HepG2 (cell line): ENCODE measurements around the gene FRK. TPM values are rescaled to one million over a fixed set of nuclear protein-coding genes. Genes with fewer than 3 reads are reported as not detected.

Source experiments
- EP300 ChIP-seq, 3 experiments: sonication (generic) in 1 of 3; formaldehyde crosslinking in 1 of 3; IDR thresholded peaks; 2 replicates each; pipeline versions ENCODE4 v1.5.1 to v1.6.1; 2011 to 2020; ENCODE audit warnings: low read depth in 2 of 3, low read length in 2 of 3, borderline replicate concordance in 1 of 3, improper control_type of control experiment in 1 of 3, mild to moderate bottlenecking in 1 of 3, missing genetic modification reagents in 1 of 3, moderate library complexity in 1 of 3
- FOSL2 ChIP-seq: sonication (generic); formaldehyde crosslinking; IDR thresholded peaks from 2 replicates; pipeline ENCODE4 v1.4.0; 2020; ENCODE audit warnings: missing genetic modification reagents
- LCORL ChIP-seq, 2 experiments: fragments of 450-650 bp in 1 of 2; sonication (generic) in 1 of 2; formaldehyde crosslinking in 1 of 2; IDR thresholded peaks; 2 replicates each; pipeline versions ENCODE4 v1.5.0 to v1.6.1; 2017 to 2020; ENCODE audit warnings: antibody characterized with exemption in 1 of 2, missing genetic modification reagents in 1 of 2
- MIER2 ChIP-seq: IDR thresholded peaks from 2 replicates; pipeline ENCODE4 v1.6.1; 2016; ENCODE audit warnings: missing biosample characterization, missing genetic modification reagents
- NCOA5 ChIP-seq: sonication (generic); formaldehyde crosslinking; IDR thresholded peaks from 2 replicates; pipeline ENCODE4 v1.4.0; 2020; ENCODE audit warnings: missing genetic modification reagents
- NKX3-1 ChIP-seq: sonication (generic); formaldehyde crosslinking; IDR thresholded peaks from 2 replicates; pipeline ENCODE4 v1.5.0; 2020; ENCODE audit warnings: missing genetic modification reagents
- SMAD9 ChIP-seq: sonication (generic); formaldehyde crosslinking; IDR thresholded peaks from 2 replicates; pipeline ENCODE4 v1.5.1; 2020; ENCODE audit warnings: mild to moderate bottlenecking, missing genetic modification reagents
- SRY ChIP-seq: sonication (generic); formaldehyde crosslinking; IDR thresholded peaks from 2 replicates; pipeline ENCODE4 v1.8.0; 2022; ENCODE audit warnings: mild to moderate bottlenecking, missing genetic modification reagents
- TOE1 ChIP-seq: sonication (generic); formaldehyde crosslinking; IDR thresholded peaks from 2 replicates; pipeline ENCODE4 v1.4.0; 2020; ENCODE audit warnings: mild to moderate bottlenecking, missing genetic modification reagents
- YEATS2 ChIP-seq: sonication (generic); formaldehyde crosslinking; IDR thresholded peaks from 2 replicates; pipeline ENCODE4 v1.4.0; 2020; ENCODE audit warnings: missing genetic modification reagents, borderline replicate concordance
- ZNF207 ChIP-seq: fragments of 450-650 bp; IDR thresholded peaks from 2 replicates; pipeline ENCODE4 v1.6.1; 2016; ENCODE audit warnings: antibody characterized with exemption, borderline replicate concordance
- ZNF337 ChIP-seq: sonication (generic); formaldehyde crosslinking; IDR thresholded peaks from 2 replicates; pipeline ENCODE4 v1.5.1; 2020; ENCODE audit warnings: missing genetic modification reagents, low read depth, mild to moderate bottlenecking, borderline replicate concordance
- ZNF343 ChIP-seq: sonication (generic); formaldehyde crosslinking; IDR thresholded peaks from 2 replicates; pipeline ENCODE4 v1.4.0; 2020; ENCODE audit warnings: mild to moderate bottlenecking, missing genetic modification reagents
- ZNF841 ChIP-seq: sonication (generic); formaldehyde crosslinking; IDR thresholded peaks from 2 replicates; pipeline ENCODE4 v1.8.1; 2023; ENCODE audit warnings: missing genetic modification reagents, borderline replicate concordance
- ZSCAN20 ChIP-seq: sonication (generic); formaldehyde crosslinking; IDR thresholded peaks from 2 replicates; pipeline ENCODE4 v1.4.0; 2020; ENCODE audit warnings: missing genetic modification reagents, mild to moderate bottlenecking, borderline replicate concordance
- polyA plus RNA-seq, 8 experiments: library from polyadenylated mRNA; depleted of rRNA in 3 of 8; stranded (reverse) in 7 of 8; unstranded in 1 of 8; fragments of >200 nt; fragmentation: Illumina TruSeq in 4 of 8; extraction: Trizol in 4 of 8; gene quantifications; 2 replicates each; pipeline versions ENCODE4 v1.2.1 to v1.2.3, GENCODE V29; 2011 to 2016; ENCODE audit warnings: low read depth in 4 of 8, missing spikeins in 1 of 8, mixed read lengths in 1 of 8; ENCODE audit not compliant: insufficient read depth in 1 of 8
- total RNA-seq, 5 experiments: library from RNA; depleted of rRNA; stranded (reverse); fragments of >200 nt; fragmentation: Illumina TruSeq; extraction: Trizol; gene quantifications; 2 replicates each; pipeline ENCODE4 v1.2.3, GENCODE V29; 2016; ENCODE audit warnings: low read depth in 1 of 5
- TF ChIP-seq, protein P1 (sequence below): sonication (generic); formaldehyde crosslinking; IDR thresholded peaks from 2 replicates; pipeline ENCODE4 v1.5.1; 2020; ENCODE audit warnings: mild to moderate bottlenecking, missing genetic modification reagents, borderline replicate concordance
- TF ChIP-seq, protein P2 (sequence below): sonication (generic); formaldehyde crosslinking; IDR thresholded peaks from 2 replicates; pipeline ENCODE4 v1.4.0; 2020; ENCODE audit warnings: missing genetic modification reagents, mild to moderate bottlenecking, borderline replicate concordance
- TF ChIP-seq, protein P3 (sequence below): IDR thresholded peaks from 2 replicates; pipeline ENCODE4 v1.6.1; 2016; ENCODE audit warnings: missing compliant biosample characterization, missing genetic modification reagents, borderline replicate concordance
- TF ChIP-seq, protein P4 (sequence below): sonication (generic); IDR thresholded peaks from 2 replicates; pipeline ENCODE4 v1.6.1; 2016; ENCODE audit warnings: low read depth, borderline replicate concordance

FRK gene
- total and polyA plus RNA-seq, 2 of the 13 experiments (the other 11 are each of a cell fraction or from before 2014, with no cell fraction given), result 1.3 to 2.9 TPM

GRCh38 chr6:116015983-116016382, 44.7 kb downstream of the FRK start (continued):
- TF ChIP-seq, protein P1, sequence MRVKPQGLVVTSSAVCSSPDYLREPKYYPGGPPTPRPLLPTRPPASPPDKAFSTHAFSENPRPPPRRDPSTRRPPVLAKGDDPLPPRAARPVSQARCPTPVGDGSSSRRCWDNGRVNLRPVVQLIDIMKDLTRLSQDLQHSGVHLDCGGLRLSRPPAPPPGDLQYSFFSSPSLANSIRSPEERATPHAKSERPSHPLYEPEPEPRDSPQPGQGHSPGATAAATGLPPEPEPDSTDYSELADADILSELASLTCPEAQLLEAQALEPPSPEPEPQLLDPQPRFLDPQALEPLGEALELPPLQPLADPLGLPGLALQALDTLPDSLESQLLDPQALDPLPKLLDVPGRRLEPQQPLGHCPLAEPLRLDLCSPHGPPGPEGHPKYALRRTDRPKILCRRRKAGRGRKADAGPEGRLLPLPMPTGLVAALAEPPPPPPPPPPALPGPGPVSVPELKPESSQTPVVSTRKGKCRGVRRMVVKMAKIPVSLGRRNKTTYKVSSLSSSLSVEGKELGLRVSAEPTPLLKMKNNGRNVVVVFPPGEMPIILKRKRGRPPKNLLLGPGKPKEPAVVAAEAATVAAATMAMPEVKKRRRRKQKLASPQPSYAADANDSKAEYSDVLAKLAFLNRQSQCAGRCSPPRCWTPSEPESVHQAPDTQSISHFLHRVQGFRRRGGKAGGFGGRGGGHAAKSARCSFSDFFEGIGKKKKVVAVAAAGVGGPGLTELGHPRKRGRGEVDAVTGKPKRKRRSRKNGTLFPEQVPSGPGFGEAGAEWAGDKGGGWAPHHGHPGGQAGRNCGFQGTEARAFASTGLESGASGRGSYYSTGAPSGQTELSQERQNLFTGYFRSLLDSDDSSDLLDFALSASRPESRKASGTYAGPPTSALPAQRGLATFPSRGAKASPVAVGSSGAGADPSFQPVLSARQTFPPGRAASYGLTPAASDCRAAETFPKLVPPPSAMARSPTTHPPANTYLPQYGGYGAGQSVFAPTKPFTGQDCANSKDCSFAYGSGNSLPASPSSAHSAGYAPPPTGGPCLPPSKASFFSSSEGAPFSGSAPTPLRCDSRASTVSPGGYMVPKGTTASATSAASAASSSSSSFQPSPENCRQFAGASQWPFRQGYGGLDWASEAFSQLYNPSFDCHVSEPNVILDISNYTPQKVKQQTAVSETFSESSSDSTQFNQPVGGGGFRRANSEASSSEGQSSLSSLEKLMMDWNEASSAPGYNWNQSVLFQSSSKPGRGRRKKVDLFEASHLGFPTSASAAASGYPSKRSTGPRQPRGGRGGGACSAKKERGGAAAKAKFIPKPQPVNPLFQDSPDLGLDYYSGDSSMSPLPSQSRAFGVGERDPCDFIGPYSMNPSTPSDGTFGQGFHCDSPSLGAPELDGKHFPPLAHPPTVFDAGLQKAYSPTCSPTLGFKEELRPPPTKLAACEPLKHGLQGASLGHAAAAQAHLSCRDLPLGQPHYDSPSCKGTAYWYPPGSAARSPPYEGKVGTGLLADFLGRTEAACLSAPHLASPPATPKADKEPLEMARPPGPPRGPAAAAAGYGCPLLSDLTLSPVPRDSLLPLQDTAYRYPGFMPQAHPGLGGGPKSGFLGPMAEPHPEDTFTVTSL (CRISPR knock-in tag), result peak; percentile 73; the same call in 1 of the 2 replicates
- TF ChIP-seq ZNF841, result no peak
- TF ChIP-seq TOE1 (CRISPR knock-in tag), result no peak; the same call in 1 of the 2 replicates
- no peak for TF ChIP-seq ZSCAN20 (CRISPR knock-in tag)
- no peak for TF ChIP-seq NCOA5 (CRISPR knock-in tag)
- TF ChIP-seq MIER2 (CRISPR knock-in tag), result no peak
- no peak for TF ChIP-seq ZNF337
- TF ChIP-seq EP300 (IDR thresholded peaks at IDR 0.05; ENCODE audit: low read depth in 2 of 2, low read length in 2 of 2), result peak in 1 of 2 experiments; percentile 38; a peak in 1 of 4 replicates
- no peak for TF ChIP-seq EP300 (CRISPR knock-in tag; IDR thresholded peaks at IDR 0.05; ENCODE audit: borderline replicate concordance)
- TF ChIP-seq, protein P2, sequence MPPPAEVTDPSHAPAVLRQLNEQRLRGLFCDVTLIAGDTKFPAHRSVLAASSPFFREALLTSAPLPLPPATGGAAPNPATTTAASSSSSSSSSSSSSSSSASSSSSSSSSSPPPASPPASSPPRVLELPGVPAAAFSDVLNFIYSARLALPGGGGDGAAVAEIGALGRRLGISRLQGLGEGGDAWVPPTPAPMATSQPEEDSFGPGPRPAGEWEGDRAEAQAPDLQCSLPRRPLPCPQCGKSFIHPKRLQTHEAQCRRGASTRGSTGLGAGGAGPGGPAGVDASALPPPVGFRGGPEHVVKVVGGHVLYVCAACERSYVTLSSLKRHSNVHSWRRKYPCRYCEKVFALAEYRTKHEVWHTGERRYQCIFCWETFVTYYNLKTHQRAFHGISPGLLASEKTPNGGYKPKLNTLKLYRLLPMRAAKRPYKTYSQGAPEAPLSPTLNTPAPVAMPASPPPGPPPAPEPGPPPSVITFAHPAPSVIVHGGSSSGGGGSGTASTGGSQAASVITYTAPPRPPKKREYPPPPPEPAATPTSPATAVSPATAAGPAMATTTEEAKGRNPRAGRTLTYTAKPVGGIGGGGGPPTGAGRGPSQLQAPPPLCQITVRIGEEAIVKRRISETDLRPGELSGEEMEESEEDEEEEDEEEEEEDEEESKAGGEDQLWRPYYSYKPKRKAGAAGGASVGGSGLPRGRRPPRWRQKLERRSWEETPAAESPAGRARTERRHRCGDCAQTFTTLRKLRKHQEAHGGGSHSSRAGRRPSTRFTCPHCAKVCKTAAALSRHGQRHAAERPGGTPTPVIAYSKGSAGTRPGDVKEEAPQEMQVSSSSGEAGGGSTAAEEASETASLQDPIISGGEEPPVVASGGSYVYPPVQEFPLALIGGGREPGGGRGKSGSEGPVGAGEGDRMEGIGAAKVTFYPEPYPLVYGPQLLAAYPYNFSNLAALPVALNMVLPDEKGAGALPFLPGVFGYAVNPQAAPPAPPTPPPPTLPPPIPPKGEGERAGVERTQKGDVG (CRISPR knock-in tag), result no peak
- TF ChIP-seq, protein P3, sequence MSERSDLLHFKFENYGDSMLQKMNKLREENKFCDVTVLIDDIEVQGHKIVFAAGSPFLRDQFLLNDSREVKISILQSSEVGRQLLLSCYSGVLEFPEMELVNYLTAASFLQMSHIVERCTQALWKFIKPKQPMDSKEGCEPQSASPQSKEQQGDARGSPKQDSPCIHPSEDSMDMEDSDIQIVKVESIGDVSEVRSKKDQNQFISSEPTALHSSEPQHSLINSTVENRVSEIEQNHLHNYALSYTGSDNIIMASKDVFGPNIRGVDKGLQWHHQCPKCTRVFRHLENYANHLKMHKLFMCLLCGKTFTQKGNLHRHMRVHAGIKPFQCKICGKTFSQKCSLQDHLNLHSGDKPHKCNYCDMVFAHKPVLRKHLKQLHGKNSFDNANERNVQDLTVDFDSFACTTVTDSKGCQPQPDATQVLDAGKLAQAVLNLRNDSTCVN, result 0 out of 2 replicates have a peak, but pooled peaks have one; percentile 19
- TF ChIP-seq NKX3-1 (CRISPR knock-in tag), result no peak
- no peak for TF ChIP-seq ZNF343 (CRISPR knock-in tag)
- TF ChIP-seq, protein P4, sequence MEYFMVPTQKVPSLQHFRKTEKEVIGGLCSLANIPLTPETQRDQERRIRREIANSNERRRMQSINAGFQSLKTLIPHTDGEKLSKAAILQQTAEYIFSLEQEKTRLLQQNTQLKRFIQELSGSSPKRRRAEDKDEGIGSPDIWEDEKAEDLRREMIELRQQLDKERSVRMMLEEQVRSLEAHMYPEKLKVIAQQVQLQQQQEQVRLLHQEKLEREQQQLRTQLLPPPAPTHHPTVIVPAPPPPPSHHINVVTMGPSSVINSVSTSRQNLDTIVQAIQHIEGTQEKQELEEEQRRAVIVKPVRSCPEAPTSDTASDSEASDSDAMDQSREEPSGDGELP, result peak; percentile 98
- no peak for TF ChIP-seq SMAD9 (CRISPR knock-in tag)
- 0 out of 2 replicates have a peak, but pooled peaks have one; percentile 20 for TF ChIP-seq FOSL2
- no peak for TF ChIP-seq YEATS2 (CRISPR knock-in tag)
- no peak for TF ChIP-seq SRY (CRISPR knock-in tag)
- no peak for TF ChIP-seq ZNF207
- no peak for TF ChIP-seq LCORL (IDR thresholded peaks at IDR 0.05)
- TF ChIP-seq LCORL (CRISPR knock-in tag; IDR thresholded peaks at IDR 0.05), result peak; percentile 73
